IgD-negative memory B cell (primary cell): ENCODE results near the gene PITPNC1. TPM values are rescaled to one million over a fixed set of nuclear protein-coding genes. Genes with fewer than 3 reads are reported as not detected.
"Not testable (repeated sequence)": the region's sequence is repeated elsewhere in the genome, so short reads cannot be mapped to it uniquely, and the experiment has no call there.

Experiments used
- H3K27ac Mint-ChIP-seq, 3 donors: one replicate each; pipeline ENCODE4 v1.8.0; 2020 to 2022; ENCODE audit warnings: mild to moderate bottlenecking in 3 of 3, mixed read lengths in 3 of 3, moderate library complexity in 1 of 3
- H3K27me3 Mint-ChIP-seq: one replicate; pipeline ENCODE4 v1.8.0; 2021; ENCODE audit warnings: mixed read lengths
- H3K36me3 Mint-ChIP-seq: one replicate; pipeline ENCODE4 v1.8.0; 2020; ENCODE audit warnings: mild to moderate bottlenecking, mixed read lengths
- H3K4me1 Mint-ChIP-seq, 3 donors: one replicate each; pipeline ENCODE4 v1.8.0; 2020 to 2022; ENCODE audit warnings: mixed read lengths in 3 of 3, mild to moderate bottlenecking in 1 of 3
- H3K4me3 Mint-ChIP-seq, 4 donors: one replicate each; pipeline ENCODE4 v1.8.0; 2020 to 2022; ENCODE audit warnings: mild to moderate bottlenecking in 4 of 4, mixed read lengths in 4 of 4, moderate library complexity in 3 of 4
- H3K9me3 Mint-ChIP-seq, 3 donors: one replicate each; pipeline ENCODE4 v1.8.0; 2020 to 2021; ENCODE audit warnings: mixed read lengths in 3 of 3, mild to moderate bottlenecking in 1 of 3
- polyA plus RNA-seq: library from polyadenylated mRNA; unstranded; fragments of 300-500 nt; fragmentation: Illumina TruSeq; gene quantifications from one replicate; pipeline ENCODE4 v1.2.3, GENCODE V29; 2021

PITPNC1 gene
- polyA plus RNA-seq, 1 donor from 2014 or later: 26.0 TPM

GRCh38 chr17:67578679-67579405 lies 201.8 kb downstream of the PITPNC1 start:
- peaks cover 27 to 30% (median 29%) of the 10 kb centered on the region in 3 donors for H3K4me1 Mint-ChIP-seq
- peaks cover 18% of the 10 kb centered on the region for H3K27me3 Mint-ChIP-seq
- peak overlapping the region in 2 of 4 donors; percentile 80 to 83 for H3K4me3 Mint-ChIP-seq
- H3K36me3 Mint-ChIP-seq, H3K9me3 Mint-ChIP-seq: not testable (repeated sequence)
- H3K27ac Mint-ChIP-seq: peak overlapping the region in 1 of 3 donors; percentile 56

- no peak overlapping the region for H3K27ac Mint-ChIP-seq
- H3K4me3 Mint-ChIP-seq: no peak overlapping the region
- peaks cover 8 to 25% (median 11%) of the 10 kb centered on the region in 3 donors for H3K4me1 Mint-ChIP-seq
- H3K27me3 Mint-ChIP-seq: peaks cover 5% of the 10 kb centered on the region
- H3K36me3 Mint-ChIP-seq: peaks cover 4% of the 10 kb centered on the region
- peaks cover 0 to 3% (median 0%) of the 10 kb centered on the region in 3 donors for H3K9me3 Mint-ChIP-seq
These were observed 205.6 kb downstream of the PITPNC1 start for GRCh38 chr17:67582673-67583081.

- peaks cover 3% of the 10 kb centered on the region for H3K27me3 Mint-ChIP-seq
- H3K9me3 Mint-ChIP-seq: no peaks in the 10 kb centered on the region
- peaks cover 4% of the 10 kb centered on the region for H3K36me3 Mint-ChIP-seq
- no peak overlapping the region for H3K27ac Mint-ChIP-seq
- peaks cover 0 to 11% (median 3%) of the 10 kb centered on the region in 3 donors for H3K4me1 Mint-ChIP-seq
- H3K4me3 Mint-ChIP-seq: no peak overlapping the region
These were observed 208.1 kb downstream of the PITPNC1 start for GRCh38 chr17:67585077-67585602.

- Mint-ChIP-seq H3K27ac (no peak overlapping the region), H3K4me3 (no peak overlapping the region), H3K36me3 (peaks cover 4% of the 10 kb centered on the region), H3K9me3 (no peaks in the 10 kb centered on the region), H3K4me1 (peaks cover 0 to 11% (median 3%) of the 10 kb centered on the region in 3 donors), H3K27me3 (no peaks in the 10 kb centered on the region)
These were observed 211.2 kb downstream of the PITPNC1 start for GRCh38 chr17:67588326-67588725.

GRCh38 chr17:67594115-67594880 lies 217.2 kb downstream of the PITPNC1 start:
- H3K9me3 Mint-ChIP-seq: no peaks in the 10 kb centered on the region
- H3K4me1 Mint-ChIP-seq: peaks cover 4 to 8% (median 7%) of the 10 kb centered on the region in 3 donors
- H3K27ac Mint-ChIP-seq: peak overlapping the region in 1 of 3 donors; percentile 43
- no peaks in the 10 kb centered on the region for H3K27me3 Mint-ChIP-seq
- peak overlapping the region in 1 of 4 donors; percentile 7 for H3K4me3 Mint-ChIP-seq
- H3K36me3 Mint-ChIP-seq: peaks cover 2% of the 10 kb centered on the region

GRCh38 chr17:67600408-67600807 lies 223.3 kb downstream of the PITPNC1 start:
- Mint-ChIP-seq H3K4me3 (no peak overlapping the region), H3K4me1 (peaks cover 0 to 3% (median 0%) of the 10 kb centered on the region in 3 donors), H3K9me3 (peaks cover 3 to 4% (median 3%) of the 10 kb centered on the region in 3 donors), H3K27me3 (no peaks in the 10 kb centered on the region), H3K27ac (no peak overlapping the region), H3K36me3 (peaks cover 4% of the 10 kb centered on the region)

- Mint-ChIP-seq H3K4me3 (no peak overlapping the region), H3K27ac (peak overlapping the region in 1 of 3 donors; percentile 63), H3K4me1 (peaks cover 0 to 3% (median 0%) of the 10 kb centered on the region in 3 donors)
These were observed 224.8 kb downstream of the PITPNC1 start for GRCh38 chr17:67601897-67602296.

GRCh38 chr17:67602444-67602843 lies 225.4 kb downstream of the PITPNC1 start:
- H3K9me3 Mint-ChIP-seq: peaks cover 3 to 4% (median 3%) of the 10 kb centered on the region in 3 donors
- peaks cover 5% of the 10 kb centered on the region for H3K36me3 Mint-ChIP-seq
- no peak overlapping the region for H3K27ac Mint-ChIP-seq
- no peaks in the 10 kb centered on the region for H3K27me3 Mint-ChIP-seq
- H3K4me3 Mint-ChIP-seq: no peak overlapping the region
- peaks cover 0 to 3% (median 0%) of the 10 kb centered on the region in 3 donors for H3K4me1 Mint-ChIP-seq

More at GRCh38 chr17:67601897-67602296, 224.8 kb downstream of the PITPNC1 start:
- Mint-ChIP-seq H3K36me3 (peaks cover 4% of the 10 kb centered on the region), H3K9me3 (peaks cover 3 to 4% (median 3%) of the 10 kb centered on the region in 3 donors), H3K27me3 (no peaks in the 10 kb centered on the region)

GRCh38 chr17:67602974-67603373 lies 225.9 kb downstream of the PITPNC1 start:
- no peak overlapping the region for H3K27ac Mint-ChIP-seq

GRCh38 chr17:67605256-67605912 lies 228.3 kb downstream of the PITPNC1 start:
- H3K4me3 Mint-ChIP-seq: no peak overlapping the region
- H3K9me3 Mint-ChIP-seq: peaks cover 0 to under 1% (median 0%) of the 10 kb centered on the region in 3 donors
- no peak overlapping the region for H3K27ac Mint-ChIP-seq
- H3K4me1 Mint-ChIP-seq: peaks cover 0 to 2% (median 0%) of the 10 kb centered on the region in 3 donors
- no peaks in the 10 kb centered on the region for H3K27me3 Mint-ChIP-seq
- peaks cover 3% of the 10 kb centered on the region for H3K36me3 Mint-ChIP-seq

More at GRCh38 chr17:67602974-67603373, 225.9 kb downstream of the PITPNC1 start:
- no peak overlapping the region for H3K4me3 Mint-ChIP-seq
- peaks cover 3 to 4% (median 3%) of the 10 kb centered on the region in 3 donors for H3K9me3 Mint-ChIP-seq
- no peaks in the 10 kb centered on the region for H3K27me3 Mint-ChIP-seq
- peaks cover 0 to 3% (median 0%) of the 10 kb centered on the region in 3 donors for H3K4me1 Mint-ChIP-seq
- H3K36me3 Mint-ChIP-seq: peaks cover 3% of the 10 kb centered on the region

- H3K27me3 Mint-ChIP-seq: no peaks in the 10 kb centered on the region
- no peak overlapping the region for H3K27ac Mint-ChIP-seq
- H3K4me3 Mint-ChIP-seq: no peak overlapping the region
- no peaks in the 10 kb centered on the region for H3K9me3 Mint-ChIP-seq
- H3K36me3 Mint-ChIP-seq: peaks cover 3% of the 10 kb centered on the region
- H3K4me1 Mint-ChIP-seq: peaks cover 0 to 2% (median 0%) of the 10 kb centered on the region in 3 donors
These were observed 229.4 kb downstream of the PITPNC1 start for GRCh38 chr17:67606471-67606870.

GRCh38 chr17:67606896-67607604 lies 230.0 kb downstream of the PITPNC1 start:
- Mint-ChIP-seq H3K4me3 (no peak overlapping the region), H3K36me3 (peaks cover 5% of the 10 kb centered on the region), H3K4me1 (peaks cover 0 to 2% (median 0%) of the 10 kb centered on the region in 3 donors), H3K27me3 (no peaks in the 10 kb centered on the region), H3K9me3 (no peaks in the 10 kb centered on the region), H3K27ac (no peak overlapping the region)

GRCh38 chr17:67610061-67610460 lies 233.0 kb downstream of the PITPNC1 start:
- Mint-ChIP-seq H3K4me1 (peaks cover 0 to 6% (median 2%) of the 10 kb centered on the region in 3 donors), H3K27ac (no peak overlapping the region), H3K36me3 (peaks cover 8% of the 10 kb centered on the region), H3K9me3 (no peaks in the 10 kb centered on the region), H3K27me3 (no peaks in the 10 kb centered on the region), H3K4me3 (no peak overlapping the region)

GRCh38 chr17:67613961-67614360 lies 236.9 kb downstream of the PITPNC1 start:
- no peaks in the 10 kb centered on the region for H3K27me3 Mint-ChIP-seq
- H3K4me1 Mint-ChIP-seq: peaks cover 0 to 6% (median 2%) of the 10 kb centered on the region in 3 donors
- H3K36me3 Mint-ChIP-seq: peaks cover 8% of the 10 kb centered on the region
- H3K27ac Mint-ChIP-seq: no peak overlapping the region
- H3K4me3 Mint-ChIP-seq: no peak overlapping the region
- H3K9me3 Mint-ChIP-seq: no peaks in the 10 kb centered on the region
